HepG2 (cell line): Measurements from ENCODE around the gene KRTAP10-6. TPM values are rescaled to one million over a fixed set of nuclear protein-coding genes. Genes with fewer than 3 reads are reported as not detected.

Experiments
- ATAC-seq: fragments of 200-7000 bp; cut with Tn5 transposase; 3 replicates; pipeline ENCODE4 v1.9.1; 2020; ENCODE audit warnings: mild to moderate bottlenecking, moderate library complexity
- BruUV-seq: library from RNA; stranded (reverse); fragments of 400-500 nt; replicated peaks from 2 replicates; lab custom pipeline; 2021; lab: Mats Ljungman, UMichigan
- CTCF ChIA-PET: fragments of 300-600 bp; formaldehyde crosslinking; extraction: SDS; loops from one replicate; lab custom pipeline; 2021; ENCODE audit warnings: low total read pairs, inconsistent platforms, low intra/inter-chr PET ratio; lab: Yijun Ruan, JAX
- POLR2A ChIA-PET: fragments of 350-600 bp; sonication (Branson Sonifier 250); formaldehyde crosslinking; loops from one replicate; lab custom pipeline; 2020; ENCODE audit warnings: antibody characterized with exemption, inconsistent platforms; lab: Yijun Ruan, JAX
- DNase-seq: peaks from one replicate; pipeline ENCODE4 v3.0.0-alpha.2; 2015; ENCODE audit warnings: low spot score
- FAIRE-seq: peaks from 3 replicates; lab custom pipeline; 2011; peaks lifted over from hg19 to GRCh38; lab: Jason Lieb, UNC
- H2AFZ ChIP-seq: one replicate; pipeline ENCODE4 v1.6.1; 2011; ENCODE audit warnings: low read length, inconsistent platforms
- H3K27ac ChIP-seq: fragments of 300-600 bp; 3 replicates; pipeline ENCODE4 v1.8.0; 2011; ENCODE audit warnings: mixed run types, mild to moderate bottlenecking, mixed read lengths, low read length, inconsistent platforms; ENCODE audit not compliant: insufficient read depth; ENCODE audit errors: extremely low read length
- H3K27me3 ChIP-seq, 2 experiments: fragments of 200-600 bp in 1 of 2; 2 replicates in 1 of 2; 3 replicates in 1 of 2; pipeline versions ENCODE4 v1.6.0 to v1.8.0; 2011; ENCODE audit warnings: low read length in 2 of 2, mild to moderate bottlenecking in 2 of 2, moderate library complexity in 2 of 2, inconsistent platforms in 1 of 2; ENCODE audit not compliant: insufficient read depth in 2 of 2, control insufficient read depth in 1 of 2
- H3K36me3 ChIP-seq, 2 experiments: fragments of 200-600 bp in 1 of 2; replicated peaks in 1 of 2; 2 replicates in 1 of 2; 3 replicates in 1 of 2; pipeline versions ENCODE4 v1.5.1 to v1.8.0; 2011; ENCODE audit warnings: low read length in 2 of 2, inconsistent platforms in 1 of 2; ENCODE audit not compliant: insufficient read depth in 2 of 2, control insufficient read depth in 1 of 2
- H3K4me1 ChIP-seq: 2 replicates; pipeline ENCODE4 v1.5.1; 2012; ENCODE audit warnings: low read length, inconsistent platforms; ENCODE audit not compliant: insufficient read depth
- H3K4me2 ChIP-seq: 2 replicates; pipeline ENCODE4 v1.6.0; 2011; ENCODE audit warnings: low read depth, low read length, inconsistent platforms
- H3K4me3 ChIP-seq, 3 experiments: fragments of 200-600 bp in 1 of 3; sonication (generic), shearing (Covaris generic) in 1 of 3; replicated peaks in 1 of 3; 2 replicates each; pipeline ENCODE4 v1.5.1; 2011 to 2016; ENCODE audit warnings: low read length in 3 of 3, inconsistent platforms in 2 of 3, low read depth in 2 of 3, mild to moderate bottlenecking in 2 of 3, control low read depth in 1 of 3, mixed read lengths in 1 of 3; ENCODE audit not compliant: insufficient read depth in 1 of 3
- H3K79me2 ChIP-seq: one replicate; pipeline ENCODE4 v1.6.1; 2011; ENCODE audit warnings: low read length, inconsistent platforms; ENCODE audit not compliant: insufficient read depth
- H3K9ac ChIP-seq: 2 replicates; pipeline ENCODE4 v1.6.0; 2011; ENCODE audit warnings: mild to moderate bottlenecking, low read depth, low read length, inconsistent platforms; ENCODE audit not compliant: insufficient read depth
- H3K9me3 ChIP-seq: 2 replicates; pipeline ENCODE4 v1.5.1; 2012; ENCODE audit warnings: mild to moderate bottlenecking, low read length
- H4K20me1 ChIP-seq: 2 replicates; pipeline ENCODE4 v1.6.0; 2011; ENCODE audit warnings: inconsistent platforms, mild to moderate bottlenecking, low read length, moderate library complexity; ENCODE audit not compliant: insufficient read depth
- HOXA9 ChIP-seq: sonication (generic); formaldehyde crosslinking; IDR thresholded peaks from 2 replicates; pipeline ENCODE4 v1.8.1; 2022; ENCODE audit warnings: missing genetic modification reagents, mild to moderate bottlenecking, moderate library complexity, borderline replicate concordance
- NFE2L2 ChIP-seq: fragments of 150-350 bp; IDR thresholded peaks from 2 replicates; pipeline ENCODE4 v1.6.1; 2014; ENCODE audit warnings: low read length
- PAX8 ChIP-seq: sonication (generic); formaldehyde crosslinking; IDR thresholded peaks from 2 replicates; pipeline ENCODE4 v1.8.0; 2022; ENCODE audit warnings: mild to moderate bottlenecking, missing genetic modification reagents, borderline replicate concordance
- POLR2G ChIP-seq: fragments of 200-400 bp; formaldehyde crosslinking; IDR thresholded peaks from 2 replicates; pipeline ENCODE4 v1.6.1; 2018; ENCODE audit warnings: mild to moderate bottlenecking, low read depth, low read length, moderate library complexity
- RFXAP ChIP-seq: sonication (generic); formaldehyde crosslinking; IDR thresholded peaks from 2 replicates; pipeline ENCODE4 v1.4.0; 2020; ENCODE audit warnings: missing genetic modification reagents, borderline replicate concordance
- SALL2 ChIP-seq: sonication (generic); formaldehyde crosslinking; IDR thresholded peaks from 2 replicates; pipeline ENCODE4 v1.8.1; 2023; ENCODE audit warnings: mild to moderate bottlenecking, missing genetic modification reagents, inconsistent platforms
- ZFP36L2 ChIP-seq: sonication (generic); formaldehyde crosslinking; IDR thresholded peaks from 2 replicates; pipeline ENCODE4 v1.4.0; 2020; ENCODE audit warnings: missing genetic modification reagents
- WGBS: methylation state at CpG from one replicate; pipeline ENCODE4 v1.1.6; 2017; ENCODE audit warnings: low lambda C conversion rate; 5-methylcytosine and 5-hydroxymethylcytosine counted together
- in situ Hi-C: cut with HindIII; loops from 2 replicates; pipeline ENCODE4 v1.10.0; 2017; ENCODE audit warnings: low pct_unique_long_range_greater_than_20kb; ENCODE audit not compliant: extremely low pct_ligation_motif_present
- intact Hi-C: fragments of 100-400 bp; cut with micrococcal nuclease; formaldehyde crosslinking; loops from one replicate; pipeline ENCODE4 v1.10.0; 2022; ENCODE audit not compliant: unreplicated experiment
- polyA plus RNA-seq, 8 experiments: library from polyadenylated mRNA; depleted of rRNA in 3 of 8; stranded (reverse) in 7 of 8; unstranded in 1 of 8; fragments of >200 nt; fragmentation: Illumina TruSeq in 4 of 8; extraction: Trizol in 4 of 8; gene quantifications; 2 replicates each; pipeline versions ENCODE4 v1.2.1 to v1.2.3, GENCODE V29; 2011 to 2016; ENCODE audit warnings: low read depth in 4 of 8, missing spikeins in 1 of 8, mixed read lengths in 1 of 8; ENCODE audit not compliant: insufficient read depth in 1 of 8
- total RNA-seq, 5 experiments: library from RNA; depleted of rRNA; stranded (reverse); fragments of >200 nt; fragmentation: Illumina TruSeq; extraction: Trizol; gene quantifications; 2 replicates each; pipeline ENCODE4 v1.2.3, GENCODE V29; 2016; ENCODE audit warnings: low read depth in 1 of 5
- TF ChIP-seq, protein P1 (sequence below): sonication (generic); formaldehyde crosslinking; IDR thresholded peaks from 2 replicates; pipeline ENCODE4 v1.5.0; 2020; ENCODE audit warnings: mild to moderate bottlenecking, missing genetic modification reagents
- TF ChIP-seq, protein P2 (sequence below): sonication (generic); formaldehyde crosslinking; IDR thresholded peaks from 2 replicates; pipeline ENCODE4 v1.4.0; 2020; ENCODE audit warnings: missing genetic modification reagents; ENCODE audit errors: not compliant biosample characterization

Gene KRTAP10-6
- total and polyA plus RNA-seq, 2 of the 13 experiments (the other 11 are each of a cell fraction or from before 2014, with no cell fraction given) = not detected

DNA sequence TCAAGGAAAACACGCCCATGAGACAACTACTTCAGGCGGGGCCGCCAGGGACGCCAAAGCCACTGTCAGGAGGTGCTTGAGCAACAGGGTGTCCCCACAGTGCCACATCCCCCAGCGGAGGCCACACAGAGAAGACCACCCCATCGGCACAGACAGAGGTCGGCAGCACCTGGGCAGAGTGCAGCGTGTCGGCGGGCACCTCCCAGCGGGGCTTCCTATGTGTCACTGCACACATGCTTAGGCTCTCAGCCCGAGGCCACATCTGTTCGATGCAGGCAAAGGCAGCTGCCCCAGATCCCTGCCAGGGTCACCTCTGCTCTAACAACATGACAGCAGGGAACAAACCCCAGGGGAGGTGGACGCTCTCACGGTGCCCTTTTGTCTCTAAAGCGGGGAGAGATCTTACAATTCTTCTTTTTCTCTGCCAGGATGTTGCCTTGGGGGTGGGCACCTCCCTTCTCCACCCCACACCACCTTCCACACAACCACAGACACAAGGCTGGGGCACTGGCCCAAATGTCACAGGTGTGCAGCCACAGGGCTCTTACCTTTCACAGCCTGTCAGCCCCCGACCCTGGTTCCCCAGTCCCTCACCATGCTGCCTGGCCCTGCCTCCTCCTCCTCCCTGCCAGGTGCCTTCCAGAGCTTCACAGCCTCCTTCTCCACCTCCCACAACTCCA is 23.7 kb upstream of the KRTAP10-6 start:
- ChIA-PET CTCF (no interaction called here), POLR2A (no interaction called here)
- Histone ChIP-seq H3K9me3 (peaks cover 12% of the 10 kb centered on the region; the same call in 1 of the 2 replicates), H3K36me3 (no peaks in the 10 kb centered on the region), H3K27me3 (peaks cover 1 to 28% of the 10 kb centered on the region in 2 experiments; a peak in 3 of 5 replicates), H3K4me2 (no peak overlapping the region), H2AFZ (no peak overlapping the region), H3K27ac (no peak overlapping the region), H3K4me3 (no peak overlapping the region), H3K4me1 (no peaks in the 10 kb centered on the region), H3K9ac (no peak overlapping the region), H3K79me2 (no peaks in the 10 kb centered on the region), H4K20me1 (no peaks in the 10 kb centered on the region)
- no peak for DNase-seq
- FAIRE-seq = no peak
- WGBS = 34% methylated on average over 5 of the region's 17 CpGs
- TF ChIP-seq POLR2G = no peak
- TF ChIP-seq PAX8 (CRISPR knock-in tag) = no peak
- TF ChIP-seq, protein P1, sequence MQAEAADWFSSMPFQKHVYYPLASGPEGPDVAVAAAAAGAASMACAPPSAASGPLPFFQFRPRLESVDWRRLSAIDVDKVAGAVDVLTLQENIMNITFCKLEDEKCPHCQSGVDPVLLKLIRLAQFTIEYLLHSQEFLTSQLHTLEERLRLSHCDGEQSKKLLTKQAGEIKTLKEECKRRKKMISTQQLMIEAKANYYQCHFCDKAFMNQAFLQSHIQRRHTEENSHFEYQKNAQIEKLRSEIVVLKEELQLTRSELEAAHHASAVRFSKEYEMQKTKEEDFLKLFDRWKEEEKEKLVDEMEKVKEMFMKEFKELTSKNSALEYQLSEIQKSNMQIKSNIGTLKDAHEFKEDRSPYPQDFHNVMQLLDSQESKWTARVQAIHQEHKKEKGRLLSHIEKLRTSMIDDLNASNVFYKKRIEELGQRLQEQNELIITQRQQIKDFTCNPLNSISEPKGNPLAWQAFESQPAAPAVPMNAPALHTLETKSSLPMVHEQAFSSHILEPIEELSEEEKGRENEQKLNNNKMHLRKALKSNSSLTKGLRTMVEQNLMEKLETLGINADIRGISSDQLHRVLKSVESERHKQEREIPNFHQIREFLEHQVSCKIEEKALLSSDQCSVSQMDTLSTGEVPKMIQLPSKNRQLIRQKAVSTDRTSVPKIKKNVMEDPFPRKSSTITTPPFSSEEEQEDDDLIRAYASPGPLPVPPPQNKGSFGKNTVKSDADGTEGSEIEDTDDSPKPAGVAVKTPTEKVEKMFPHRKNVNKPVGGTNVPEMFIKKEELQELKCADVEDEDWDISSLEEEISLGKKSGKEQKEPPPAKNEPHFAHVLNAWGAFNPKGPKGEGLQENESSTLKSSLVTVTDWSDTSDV (CRISPR knock-in tag) = no peak
- TF ChIP-seq RFXAP = no peak
- no peak for TF ChIP-seq ZFP36L2 (CRISPR knock-in tag)
- TF ChIP-seq, protein P2, sequence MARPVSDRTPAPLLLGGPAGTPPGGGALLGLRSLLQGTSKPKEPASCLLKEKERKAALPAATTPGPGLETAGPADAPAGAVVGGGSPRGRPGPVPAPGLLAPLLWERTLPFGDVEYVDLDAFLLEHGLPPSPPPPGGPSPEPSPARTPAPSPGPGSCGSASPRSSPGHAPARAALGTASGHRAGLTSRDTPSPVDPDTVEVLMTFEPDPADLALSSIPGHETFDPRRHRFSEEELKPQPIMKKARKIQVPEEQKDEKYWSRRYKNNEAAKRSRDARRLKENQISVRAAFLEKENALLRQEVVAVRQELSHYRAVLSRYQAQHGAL (CRISPR knock-in tag) = no peak
- TF ChIP-seq SALL2 (CRISPR knock-in tag) = no peak
- TF ChIP-seq HOXA9 (CRISPR knock-in tag) = no peak
- TF ChIP-seq NFE2L2 = no peak
- intact Hi-C loops = no loop called here
- no peak for ATAC-seq
- in situ Hi-C loops = no loop called here
- no TSS peak for BruUV-seq
